GM23338 (cell line): ENCODE results near the gene MZB1. TPM values are rescaled to one million over a fixed set of nuclear protein-coding genes. Genes with fewer than 3 reads are reported as not detected.

ENCODE experiments used
- ATAC-seq: fragments of 200-7000 bp; cut with Tn5 transposase; 3 replicates; pipeline ENCODE4 v1.9.1; 2020
- DNase-seq: peaks from one replicate; pipeline ENCODE4 v3.0.0-alpha.2; 2015; ENCODE audit warnings: low spot score
- H2AFZ ChIP-seq: fragments of 200-600 bp; sonication (generic); 2 replicates; pipeline ENCODE4 v1.8.0; 2016; ENCODE audit warnings: antibody characterized with exemption, mild to moderate bottlenecking, moderate library complexity
- H3F3A ChIP-seq: fragments of 200-600 bp; sonication (generic); replicated peaks from 2 replicates; pipeline ENCODE4 v1.8.0; 2017; ENCODE audit warnings: antibody characterized with exemption, mixed run types, low read depth
- H3K27ac ChIP-seq: fragments of 200-600 bp; sonication (generic); 2 replicates; pipeline ENCODE4 v1.6.1; 2016; ENCODE audit warnings: low read depth
- H3K27me3 ChIP-seq: fragments of 200-600 bp; sonication (generic); 2 replicates; pipeline ENCODE4 v1.8.0; 2016; ENCODE audit warnings: mild to moderate bottlenecking, mixed run types, moderate library complexity; ENCODE audit not compliant: insufficient read depth
- H3K36me3 ChIP-seq: fragments of 200-600 bp; sonication (generic); 2 replicates; pipeline ENCODE4 v1.8.0; 2016; ENCODE audit warnings: mild to moderate bottlenecking; ENCODE audit not compliant: insufficient read depth
- H3K4me1 ChIP-seq: fragments of 200-600 bp; sonication (generic); 2 replicates; pipeline ENCODE4 v1.8.0; 2016; ENCODE audit warnings: mild to moderate bottlenecking, moderate library complexity; ENCODE audit not compliant: insufficient read depth
- H3K4me2 ChIP-seq: fragments of 200-600 bp; sonication (generic); 2 replicates; pipeline ENCODE4 v1.7.1; 2017; ENCODE audit warnings: mixed run types
- H3K4me3 ChIP-seq: fragments of 200-600 bp; sonication (generic); 2 replicates; pipeline ENCODE4 v1.6.1; 2016; ENCODE audit warnings: mixed run types
- H3K79me2 ChIP-seq: fragments of 200-600 bp; sonication (generic); replicated peaks from 2 replicates; pipeline ENCODE4 v1.8.0; 2017; ENCODE audit warnings: mild to moderate bottlenecking; ENCODE audit not compliant: insufficient read depth
- H3K9me2 ChIP-seq: fragments of 200-600 bp; sonication (generic); 2 replicates; pipeline ENCODE4 v1.8.0; 2017; ENCODE audit not compliant: insufficient read depth
- H4K20me1 ChIP-seq: fragments of 200-600 bp; sonication (generic); replicated peaks from 2 replicates; pipeline ENCODE4 v1.8.0; 2017; ENCODE audit warnings: mild to moderate bottlenecking; ENCODE audit not compliant: insufficient read depth
- H3K27ac Mint-ChIP-seq: 2 replicates; pipeline ENCODE4 v1.8.0; 2020; ENCODE audit warnings: inconsistent platforms, mild to moderate bottlenecking, moderate library complexity, mixed read lengths
- H3K27me3 Mint-ChIP-seq: 3 replicates; pipeline ENCODE4 v1.8.0; 2022; ENCODE audit warnings: low read depth, mild to moderate bottlenecking, moderate library complexity, mixed read lengths, inconsistent platforms; ENCODE audit not compliant: insufficient read depth, poor library complexity
- H3K36me3 Mint-ChIP-seq: 3 replicates; pipeline ENCODE4 v1.8.0; 2021; ENCODE audit warnings: low read depth, mild to moderate bottlenecking, inconsistent platforms, moderate library complexity, mixed read lengths
- H3K4me1 Mint-ChIP-seq: 3 replicates; pipeline ENCODE4 v1.8.0; 2020; ENCODE audit warnings: mild to moderate bottlenecking, inconsistent platforms, mixed read lengths
- H3K4me3 Mint-ChIP-seq: 3 replicates; pipeline ENCODE4 v1.8.0; 2021; ENCODE audit warnings: moderate library complexity, mild to moderate bottlenecking, inconsistent platforms, mixed read lengths
- H3K9me3 Mint-ChIP-seq: 3 replicates; pipeline ENCODE4 v1.8.0; 2020; ENCODE audit warnings: moderate library complexity, mild to moderate bottlenecking, inconsistent platforms, mixed read lengths
- EZH2phosphoT487 ChIP-seq: fragments of 200-600 bp; sonication (generic); IDR thresholded peaks from one replicate; pipeline ENCODE4 v1.8.1; 2018; ENCODE audit warnings: antibody characterized with exemption; ENCODE audit not compliant: unreplicated experiment
- POLR2AphosphoS5 ChIP-seq: IDR thresholded peaks from 2 replicates; pipeline ENCODE4 v1.6.1; 2016; ENCODE audit warnings: antibody characterized with exemption, low read depth
- polyA plus RNA-seq: library from polyadenylated mRNA; unstranded; fragments of >200 nt; fragmentation: Nextera tagmentation; extraction: Ambion mirVana; gene quantifications from 2 replicates; pipeline ENCODE4 v1.2.1, GENCODE V29; 2016
- total RNA-seq: library from RNA; depleted of rRNA; stranded (reverse); fragments of >200 nt; shearing (Covaris generic); gene quantifications from 2 replicates; pipeline ENCODE4 v1.2.3, GENCODE V29; 2014
- TF ChIP-seq, protein P1 (sequence below): fragments of 250-450 bp; sonication (Bioruptor Pico); IDR thresholded peaks from 2 replicates; pipeline ENCODE4 v1.5.0; 2020; ENCODE audit warnings: mild to moderate bottlenecking, moderate library complexity
- TF ChIP-seq, protein P2 (sequence below), 2 experiments: fragments of 200-600 bp in 1 of 2; sonication (generic) in 1 of 2; conservative IDR thresholded peaks; 2 replicates each; pipeline versions ENCODE4 v1.5.1 to v1.6.1; 2016 to 2017; ENCODE audit warnings: antibody characterized with exemption in 2 of 2, low read depth in 2 of 2, mild to moderate bottlenecking in 2 of 2, moderate library complexity in 1 of 2
- TF ChIP-seq, protein P3 (sequence below): IDR thresholded peaks from 2 replicates; pipeline ENCODE4 v1.6.1; 2016; ENCODE audit warnings: antibody characterized with exemption

MZB1 gene
- total and polyA plus RNA-seq, 2 experiments from 2014 or later: 0.52 to 1.6 TPM

- H3K4me2 ChIP-seq: no peak overlapping the region
- H3K27me3 Mint-ChIP-seq: peaks cover 8% of the 10 kb centered on the region
- H3F3A ChIP-seq: no peaks in the 10 kb centered on the region; the same call in 1 of the 2 replicates
- H3K36me3 ChIP-seq: no peaks in the 10 kb centered on the region
- no peaks in the 10 kb centered on the region for H3K27me3 ChIP-seq
- H3K4me3 Mint-ChIP-seq: no peak overlapping the region
- peaks cover 14% of the 10 kb centered on the region for H3K4me1 Mint-ChIP-seq
- peaks cover under 1% of the 10 kb centered on the region; the same call in 1 of the 2 replicates for H3K4me1 ChIP-seq
- no peaks in the 10 kb centered on the region for H3K79me2 ChIP-seq
- no peaks in the 10 kb centered on the region for H3K9me2 ChIP-seq
- H2AFZ ChIP-seq: no peak overlapping the region
- ATAC-seq (no peak), DNase-seq (no peak)
- H3K4me3 ChIP-seq: no peak overlapping the region
- no peak overlapping the region for H3K27ac ChIP-seq
- no peaks in the 10 kb centered on the region; the same call in 1 of the 2 replicates for H4K20me1 ChIP-seq
- no peak overlapping the region for H3K27ac Mint-ChIP-seq
- no peaks in the 10 kb centered on the region for H3K9me3 Mint-ChIP-seq
- TF ChIP-seq POLR2AphosphoS5: no peak
- TF ChIP-seq, protein P1, sequence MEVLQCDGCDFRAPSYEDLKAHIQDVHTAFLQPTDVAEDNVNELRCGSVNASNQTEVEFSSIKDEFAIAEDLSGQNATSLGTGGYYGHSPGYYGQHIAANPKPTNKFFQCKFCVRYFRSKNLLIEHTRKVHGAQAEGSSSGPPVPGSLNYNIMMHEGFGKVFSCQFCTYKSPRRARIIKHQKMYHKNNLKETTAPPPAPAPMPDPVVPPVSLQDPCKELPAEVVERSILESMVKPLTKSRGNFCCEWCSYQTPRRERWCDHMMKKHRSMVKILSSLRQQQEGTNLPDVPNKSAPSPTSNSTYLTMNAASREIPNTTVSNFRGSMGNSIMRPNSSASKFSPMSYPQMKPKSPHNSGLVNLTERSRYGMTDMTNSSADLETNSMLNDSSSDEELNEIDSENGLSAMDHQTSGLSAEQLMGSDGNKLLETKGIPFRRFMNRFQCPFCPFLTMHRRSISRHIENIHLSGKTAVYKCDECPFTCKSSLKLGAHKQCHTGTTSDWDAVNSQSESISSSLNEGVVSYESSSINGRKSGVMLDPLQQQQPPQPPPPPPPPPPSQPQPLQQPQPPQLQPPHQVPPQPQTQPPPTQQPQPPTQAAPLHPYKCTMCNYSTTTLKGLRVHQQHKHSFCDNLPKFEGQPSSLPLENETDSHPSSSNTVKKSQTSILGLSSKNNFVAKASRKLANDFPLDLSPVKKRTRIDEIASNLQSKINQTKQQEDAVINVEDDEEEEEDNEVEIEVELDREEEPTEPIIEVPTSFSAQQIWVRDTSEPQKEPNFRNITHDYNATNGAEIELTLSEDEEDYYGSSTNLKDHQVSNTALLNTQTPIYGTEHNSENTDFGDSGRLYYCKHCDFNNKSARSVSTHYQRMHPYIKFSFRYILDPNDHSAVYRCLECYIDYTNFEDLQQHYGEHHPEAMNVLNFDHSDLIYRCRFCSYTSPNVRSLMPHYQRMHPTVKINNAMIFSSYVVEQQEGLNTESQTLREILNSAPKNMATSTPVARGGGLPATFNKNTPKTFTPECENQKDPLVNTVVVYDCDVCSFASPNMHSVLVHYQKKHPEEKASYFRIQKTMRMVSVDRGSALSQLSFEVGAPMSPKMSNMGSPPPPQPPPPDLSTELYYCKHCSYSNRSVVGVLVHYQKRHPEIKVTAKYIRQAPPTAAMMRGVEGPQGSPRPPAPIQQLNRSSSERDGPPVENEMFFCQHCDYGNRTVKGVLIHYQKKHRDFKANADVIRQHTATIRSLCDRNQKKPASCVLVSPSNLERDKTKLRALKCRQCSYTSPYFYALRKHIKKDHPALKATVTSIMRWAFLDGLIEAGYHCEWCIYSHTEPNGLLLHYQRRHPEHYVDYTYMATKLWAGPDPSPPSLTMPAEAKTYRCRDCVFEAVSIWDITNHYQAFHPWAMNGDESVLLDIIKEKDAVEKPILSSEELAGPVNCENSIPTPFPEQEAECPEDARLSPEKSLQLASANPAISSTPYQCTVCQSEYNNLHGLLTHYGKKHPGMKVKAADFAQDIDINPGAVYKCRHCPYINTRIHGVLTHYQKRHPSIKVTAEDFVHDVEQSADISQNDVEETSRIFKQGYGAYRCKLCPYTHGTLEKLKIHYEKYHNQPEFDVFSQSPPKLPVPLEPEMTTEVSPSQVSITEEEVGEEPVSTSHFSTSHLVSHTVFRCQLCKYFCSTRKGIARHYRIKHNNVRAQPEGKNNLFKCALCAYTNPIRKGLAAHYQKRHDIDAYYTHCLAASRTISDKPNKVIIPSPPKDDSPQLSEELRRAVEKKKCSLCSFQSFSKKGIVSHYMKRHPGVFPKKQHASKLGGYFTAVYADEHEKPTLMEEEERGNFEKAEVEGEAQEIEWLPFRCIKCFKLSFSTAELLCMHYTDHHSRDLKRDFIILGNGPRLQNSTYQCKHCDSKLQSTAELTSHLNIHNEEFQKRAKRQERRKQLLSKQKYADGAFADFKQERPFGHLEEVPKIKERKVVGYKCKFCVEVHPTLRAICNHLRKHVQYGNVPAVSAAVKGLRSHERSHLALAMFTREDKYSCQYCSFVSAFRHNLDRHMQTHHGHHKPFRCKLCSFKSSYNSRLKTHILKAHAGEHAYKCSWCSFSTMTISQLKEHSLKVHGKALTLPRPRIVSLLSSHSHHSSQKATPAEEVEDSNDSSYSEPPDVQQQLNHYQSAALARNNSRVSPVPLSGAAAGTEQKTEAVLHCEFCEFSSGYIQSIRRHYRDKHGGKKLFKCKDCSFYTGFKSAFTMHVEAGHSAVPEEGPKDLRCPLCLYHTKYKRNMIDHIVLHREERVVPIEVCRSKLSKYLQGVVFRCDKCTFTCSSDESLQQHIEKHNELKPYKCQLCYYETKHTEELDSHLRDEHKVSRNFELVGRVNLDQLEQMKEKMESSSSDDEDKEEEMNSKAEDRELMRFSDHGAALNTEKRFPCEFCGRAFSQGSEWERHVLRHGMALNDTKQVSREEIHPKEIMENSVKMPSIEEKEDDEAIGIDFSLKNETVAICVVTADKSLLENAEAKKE (CRISPR knock-in tag): no peak
- TF ChIP-seq, protein P2, sequence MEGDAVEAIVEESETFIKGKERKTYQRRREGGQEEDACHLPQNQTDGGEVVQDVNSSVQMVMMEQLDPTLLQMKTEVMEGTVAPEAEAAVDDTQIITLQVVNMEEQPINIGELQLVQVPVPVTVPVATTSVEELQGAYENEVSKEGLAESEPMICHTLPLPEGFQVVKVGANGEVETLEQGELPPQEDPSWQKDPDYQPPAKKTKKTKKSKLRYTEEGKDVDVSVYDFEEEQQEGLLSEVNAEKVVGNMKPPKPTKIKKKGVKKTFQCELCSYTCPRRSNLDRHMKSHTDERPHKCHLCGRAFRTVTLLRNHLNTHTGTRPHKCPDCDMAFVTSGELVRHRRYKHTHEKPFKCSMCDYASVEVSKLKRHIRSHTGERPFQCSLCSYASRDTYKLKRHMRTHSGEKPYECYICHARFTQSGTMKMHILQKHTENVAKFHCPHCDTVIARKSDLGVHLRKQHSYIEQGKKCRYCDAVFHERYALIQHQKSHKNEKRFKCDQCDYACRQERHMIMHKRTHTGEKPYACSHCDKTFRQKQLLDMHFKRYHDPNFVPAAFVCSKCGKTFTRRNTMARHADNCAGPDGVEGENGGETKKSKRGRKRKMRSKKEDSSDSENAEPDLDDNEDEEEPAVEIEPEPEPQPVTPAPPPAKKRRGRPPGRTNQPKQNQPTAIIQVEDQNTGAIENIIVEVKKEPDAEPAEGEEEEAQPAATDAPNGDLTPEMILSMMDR (conservative IDR thresholded peaks at IDR 0.05; ENCODE audit: low read depth in 2 of 2): no peak
- no peak for TF ChIP-seq EZH2phosphoT487
- TF ChIP-seq, protein P3, sequence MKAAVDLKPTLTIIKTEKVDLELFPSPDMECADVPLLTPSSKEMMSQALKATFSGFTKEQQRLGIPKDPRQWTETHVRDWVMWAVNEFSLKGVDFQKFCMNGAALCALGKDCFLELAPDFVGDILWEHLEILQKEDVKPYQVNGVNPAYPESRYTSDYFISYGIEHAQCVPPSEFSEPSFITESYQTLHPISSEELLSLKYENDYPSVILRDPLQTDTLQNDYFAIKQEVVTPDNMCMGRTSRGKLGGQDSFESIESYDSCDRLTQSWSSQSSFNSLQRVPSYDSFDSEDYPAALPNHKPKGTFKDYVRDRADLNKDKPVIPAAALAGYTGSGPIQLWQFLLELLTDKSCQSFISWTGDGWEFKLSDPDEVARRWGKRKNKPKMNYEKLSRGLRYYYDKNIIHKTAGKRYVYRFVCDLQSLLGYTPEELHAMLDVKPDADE: no peak
- no peaks in the 10 kb centered on the region; the same call in 2 of the 3 replicates for H3K36me3 Mint-ChIP-seq
Observed at GRCh38 chr5:139382807-139383206, 6.9 kb downstream of the MZB1 start.
